Uterus (tissue), 2 donors: ENCODE measurements around the gene KRTAP12-1.

Source experiments
- CTCF ChIP-seq, 4 experiments: fragments of 200-600 bp in 2 of 4; fragments of 450-650 bp in 2 of 4; sonication (generic) in 2 of 4; IDR thresholded peaks; one replicate each; pipeline ENCODE4 v1.5.1; 2016 to 2019; ENCODE audit warnings: antibody characterized with exemption in 4 of 4, mild to moderate bottlenecking in 2 of 4, moderate library complexity in 1 of 4
- POLR2A ChIP-seq, 2 donors: fragments of 450-650 bp; IDR thresholded peaks; one replicate each; pipeline ENCODE4 v1.6.1; 2016; ENCODE audit warnings: antibody characterized with exemption in 2 of 2, mild to moderate bottlenecking in 1 of 2, moderate library complexity in 1 of 2

- TF ChIP-seq CTCF (IDR thresholded peaks at IDR 0.05) (no peak), POLR2A (IDR thresholded peaks at IDR 0.05) (no peak)
Measured at GRCh38 chr21:44653123-44653522, 28.8 kb downstream of the KRTAP12-1 start.
